SK-N-SH treated with all-trans-retinoic acid at 6 μM for 48 hours (cell line): ENCODE results near the gene KLHL17.

Experiments
- ARNTL ChIP-seq: fragments of 450-650 bp; formaldehyde crosslinking; IDR thresholded peaks from 2 replicates; pipeline ENCODE4 v1.5.0; 2020; ENCODE audit warnings: low read depth, mild to moderate bottlenecking, moderate library complexity, borderline replicate concordance
- OSR1 ChIP-seq: fragments of 250-450 bp; sonication (Bioruptor Pico); IDR thresholded peaks from 2 replicates; pipeline ENCODE4 v1.8.0; 2022; ENCODE audit warnings: moderate library complexity, mild to moderate bottlenecking, inconsistent platforms
- PATZ1 ChIP-seq: fragments of 250-450 bp; sonication (Bioruptor Pico); IDR thresholded peaks from 2 replicates; pipeline ENCODE4 v1.8.0; 2020; ENCODE audit warnings: mild to moderate bottlenecking, moderate library complexity, borderline replicate concordance
- RARB ChIP-seq: fragments of 250-450 bp; sonication (Bioruptor Pico); IDR thresholded peaks from 2 replicates; pipeline ENCODE4 v1.8.0; 2021; ENCODE audit warnings: mild to moderate bottlenecking, moderate library complexity
- SNAI2 ChIP-seq: fragments of 250-450 bp; sonication (Bioruptor Pico); IDR thresholded peaks from 2 replicates; pipeline ENCODE4 v1.5.0; 2020; ENCODE audit warnings: mild to moderate bottlenecking, moderate library complexity
- TCF4 ChIP-seq: fragments of 250-450 bp; sonication (Bioruptor Pico); IDR thresholded peaks from 2 replicates; pipeline ENCODE4 v1.8.0; 2021; ENCODE audit warnings: mild to moderate bottlenecking, moderate library complexity, borderline replicate concordance
- TOX ChIP-seq: fragments of 250-450 bp; sonication (Bioruptor Pico); IDR thresholded peaks from 2 replicates; pipeline ENCODE4 v1.8.0; 2021; ENCODE audit warnings: mild to moderate bottlenecking, moderate library complexity, borderline replicate concordance
- ZFP3 ChIP-seq: fragments of 250-450 bp; sonication (Bioruptor Pico); IDR thresholded peaks from 2 replicates; pipeline ENCODE4 v1.5.0; 2020; ENCODE audit warnings: mild to moderate bottlenecking, moderate library complexity
- ZFP30 ChIP-seq: fragments of 450-650 bp; formaldehyde crosslinking; IDR thresholded peaks from 2 replicates; pipeline ENCODE4 v1.5.0; 2022; ENCODE audit warnings: mild to moderate bottlenecking, moderate library complexity
- ZNF565 ChIP-seq: fragments of 450-650 bp; formaldehyde crosslinking; conservative IDR thresholded peaks from 2 replicates; pipeline ENCODE4 v1.5.0; 2020; ENCODE audit warnings: low read depth, mild to moderate bottlenecking, moderate library complexity
- ZNF8 ChIP-seq: fragments of 450-650 bp; formaldehyde crosslinking; IDR thresholded peaks from 2 replicates; pipeline ENCODE4 v1.5.0; 2020; ENCODE audit warnings: mild to moderate bottlenecking, moderate library complexity
- TF ChIP-seq, protein P1 (sequence below): fragments of 250-450 bp; sonication (Bioruptor Pico); IDR thresholded peaks from 2 replicates; pipeline ENCODE4 v1.5.1; 2020; ENCODE audit warnings: low read depth, mild to moderate bottlenecking, moderate library complexity

GRCh38 chr1:983798-984475 lies 23.6 kb downstream of the KLHL17 start:
- TF ChIP-seq OSR1 (CRISPR knock-in tag) (no peak), PATZ1 (no peak), ZFP3 (no peak), SNAI2 (no peak), ZFP30 (no peak), RARB (no peak), ZNF565 (CRISPR knock-in tag) (no peak), ZNF8 (CRISPR knock-in tag) (no peak), TCF4 (CRISPR knock-in tag) (no peak), ARNTL (CRISPR knock-in tag) (no peak), TOX (CRISPR knock-in tag) (no peak)
- TF ChIP-seq, protein P1, sequence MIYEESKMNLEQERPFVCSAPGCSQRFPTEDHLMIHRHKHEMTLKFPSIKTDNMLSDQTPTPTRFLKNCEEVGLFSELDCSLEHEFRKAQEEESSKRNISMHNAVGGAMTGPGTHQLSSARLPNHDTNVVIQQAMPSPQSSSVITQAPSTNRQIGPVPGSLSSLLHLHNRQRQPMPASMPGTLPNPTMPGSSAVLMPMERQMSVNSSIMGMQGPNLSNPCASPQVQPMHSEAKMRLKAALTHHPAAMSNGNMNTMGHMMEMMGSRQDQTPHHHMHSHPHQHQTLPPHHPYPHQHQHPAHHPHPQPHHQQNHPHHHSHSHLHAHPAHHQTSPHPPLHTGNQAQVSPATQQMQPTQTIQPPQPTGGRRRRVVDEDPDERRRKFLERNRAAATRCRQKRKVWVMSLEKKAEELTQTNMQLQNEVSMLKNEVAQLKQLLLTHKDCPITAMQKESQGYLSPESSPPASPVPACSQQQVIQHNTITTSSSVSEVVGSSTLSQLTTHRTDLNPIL (CRISPR knock-in tag): no peak
